Omental fat pad (tissue), 4 donors: ENCODE results near the gene CACNA2D1. TPM values are rescaled to one million over a fixed set of nuclear protein-coding genes. Genes with fewer than 3 reads are reported as not detected.

ENCODE experiments used
- ATAC-seq: fragments of 150-250 bp; one replicate; pipeline ENCODE4 v1.9.1; 2016; ENCODE audit warnings: mild to moderate bottlenecking, moderate library complexity; ENCODE audit not compliant: low FRiP score
- DNase-seq: peaks from one replicate; pipeline ENCODE4 v3.0.0-alpha.2; 2019; ENCODE audit warnings: low spot score
- total RNA-seq, 4 donors: library from RNA; depleted of rRNA; stranded (reverse); fragments of >200 nt; gene quantifications; one replicate each; pipeline ENCODE4 v1.1.0, GENCODE V29; 2016
- TF ChIP-seq, protein P1 (sequence below), 3 donors: fragments of 450-650 bp; IDR thresholded peaks; one replicate each; pipeline ENCODE4 v1.5.1; 2016 to 2017; ENCODE audit warnings: antibody characterized with exemption in 3 of 3, mild to moderate bottlenecking in 3 of 3, moderate library complexity in 2 of 3

Gene CACNA2D1
- total RNA-seq, 4 donors from 2014 or later: 20.5 to 39.8 (median 29.3) TPM

DNA sequence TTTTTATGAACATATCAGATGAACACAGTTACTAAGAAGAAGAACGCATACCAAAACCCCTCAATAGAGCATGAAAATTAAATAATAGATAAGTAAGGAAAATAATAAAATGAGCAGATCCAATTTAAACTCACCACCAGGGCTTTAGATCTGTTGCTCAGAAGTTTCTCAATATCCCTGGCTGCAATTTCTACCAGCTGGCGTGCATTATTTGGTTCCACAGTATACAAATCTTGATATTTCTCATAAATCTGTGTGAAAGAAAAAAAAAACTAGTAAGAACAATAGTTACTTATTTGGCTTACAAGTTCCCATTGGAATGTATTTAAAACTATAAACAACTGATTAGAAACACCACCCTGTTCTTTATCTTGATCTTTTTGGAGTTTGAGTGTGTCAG, 108.6 kb downstream of the CACNA2D1 start:
- TF ChIP-seq, protein P1, sequence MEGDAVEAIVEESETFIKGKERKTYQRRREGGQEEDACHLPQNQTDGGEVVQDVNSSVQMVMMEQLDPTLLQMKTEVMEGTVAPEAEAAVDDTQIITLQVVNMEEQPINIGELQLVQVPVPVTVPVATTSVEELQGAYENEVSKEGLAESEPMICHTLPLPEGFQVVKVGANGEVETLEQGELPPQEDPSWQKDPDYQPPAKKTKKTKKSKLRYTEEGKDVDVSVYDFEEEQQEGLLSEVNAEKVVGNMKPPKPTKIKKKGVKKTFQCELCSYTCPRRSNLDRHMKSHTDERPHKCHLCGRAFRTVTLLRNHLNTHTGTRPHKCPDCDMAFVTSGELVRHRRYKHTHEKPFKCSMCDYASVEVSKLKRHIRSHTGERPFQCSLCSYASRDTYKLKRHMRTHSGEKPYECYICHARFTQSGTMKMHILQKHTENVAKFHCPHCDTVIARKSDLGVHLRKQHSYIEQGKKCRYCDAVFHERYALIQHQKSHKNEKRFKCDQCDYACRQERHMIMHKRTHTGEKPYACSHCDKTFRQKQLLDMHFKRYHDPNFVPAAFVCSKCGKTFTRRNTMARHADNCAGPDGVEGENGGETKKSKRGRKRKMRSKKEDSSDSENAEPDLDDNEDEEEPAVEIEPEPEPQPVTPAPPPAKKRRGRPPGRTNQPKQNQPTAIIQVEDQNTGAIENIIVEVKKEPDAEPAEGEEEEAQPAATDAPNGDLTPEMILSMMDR (IDR thresholded peaks at IDR 0.05): no peak
- ATAC-seq (no peak), DNase-seq (no peak)

DNA sequence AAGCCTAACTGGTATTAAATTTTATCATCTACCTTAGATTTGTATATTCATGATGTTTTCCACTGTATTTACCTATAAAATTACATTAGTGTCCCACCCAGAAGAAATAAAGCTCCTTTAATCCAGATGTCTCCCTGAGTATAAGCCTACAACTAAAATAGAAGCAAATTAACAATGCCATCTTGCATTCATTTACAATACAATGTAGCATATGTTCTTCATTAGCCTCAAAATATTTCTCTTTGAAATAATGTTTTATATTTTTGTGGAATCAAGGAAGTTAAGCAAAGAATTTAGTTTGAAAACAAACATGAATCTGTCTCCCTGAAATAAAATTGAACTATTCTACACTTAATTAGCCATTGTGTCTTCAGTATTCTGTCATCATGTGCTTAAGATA, 112.3 kb downstream of the CACNA2D1 start:
- no peak for DNase-seq
- TF ChIP-seq, protein P1 (IDR thresholded peaks at IDR 0.05): no peak
- no peak for ATAC-seq

DNA sequence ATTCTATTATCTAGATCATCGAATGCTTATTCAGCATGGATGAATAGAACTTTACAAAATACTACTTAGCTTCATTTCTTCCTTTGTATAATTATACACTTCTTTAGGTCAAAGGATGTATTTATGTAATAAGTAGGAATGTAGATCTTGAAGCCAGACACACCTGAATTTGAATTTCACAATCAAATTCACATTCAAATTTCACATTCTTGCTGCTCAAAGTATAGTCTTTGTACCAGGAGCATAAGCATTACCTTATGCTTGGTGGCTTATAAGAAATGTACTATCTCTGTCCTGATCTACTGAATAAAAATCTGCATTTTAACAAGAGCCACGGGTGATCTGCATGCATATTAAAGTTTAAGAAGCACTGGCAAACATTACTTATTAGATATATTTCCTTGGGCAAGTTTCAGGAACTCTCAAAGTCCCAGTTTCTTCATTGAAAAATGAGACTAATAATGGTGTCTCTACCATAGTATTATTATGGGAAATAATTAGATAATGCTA, 112.8 kb downstream of the CACNA2D1 start:
- DNase-seq (no peak), ATAC-seq (no peak)
- TF ChIP-seq, protein P1 (IDR thresholded peaks at IDR 0.05): no peak

DNA sequence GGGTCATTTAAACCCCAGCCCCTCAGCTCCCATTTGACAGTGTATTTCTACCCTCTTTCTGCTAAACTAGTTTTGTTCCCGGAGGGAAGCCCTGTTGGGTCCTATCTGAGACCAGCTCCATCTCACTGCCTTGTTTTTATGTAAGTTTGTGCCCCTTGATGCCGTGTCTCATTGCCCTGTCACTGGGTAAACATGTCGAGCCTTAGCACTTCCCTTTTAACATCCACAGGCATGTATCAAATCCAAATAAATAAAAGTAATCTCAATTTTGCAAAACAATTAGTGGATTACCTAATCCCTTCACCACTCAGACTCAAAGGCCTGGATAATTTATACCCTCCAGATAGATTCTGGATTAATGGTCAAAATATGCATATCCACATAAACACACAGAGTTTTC, 115.7 kb downstream of the CACNA2D1 start:
- TF ChIP-seq, protein P1 (IDR thresholded peaks at IDR 0.05): no peak

DNA sequence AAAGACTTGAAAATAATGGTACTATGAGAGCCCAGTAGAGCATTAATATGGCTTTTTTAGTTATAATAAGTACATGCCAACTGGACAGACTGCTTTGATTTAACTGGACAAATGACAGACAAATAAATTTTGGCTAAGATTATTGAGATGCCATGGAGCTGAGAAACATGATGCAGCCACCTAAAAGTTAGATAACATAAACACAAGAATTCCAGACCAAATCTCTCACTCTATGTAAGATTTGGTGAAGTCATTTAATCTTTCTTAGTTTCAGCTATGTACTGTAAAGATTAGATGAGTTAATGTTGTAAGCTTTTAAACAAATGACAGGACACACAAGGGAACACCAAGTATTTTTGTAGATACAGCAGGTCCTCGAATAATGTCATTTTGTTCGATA, 118.2 kb downstream of the CACNA2D1 start:
- DNase-seq (no peak), ATAC-seq (no peak)
- TF ChIP-seq, protein P1 (IDR thresholded peaks at IDR 0.05): no peak

More for the DNA sequence above, 115.7 kb downstream of the CACNA2D1 start:
- ATAC-seq (no peak), DNase-seq (no peak)

DNA sequence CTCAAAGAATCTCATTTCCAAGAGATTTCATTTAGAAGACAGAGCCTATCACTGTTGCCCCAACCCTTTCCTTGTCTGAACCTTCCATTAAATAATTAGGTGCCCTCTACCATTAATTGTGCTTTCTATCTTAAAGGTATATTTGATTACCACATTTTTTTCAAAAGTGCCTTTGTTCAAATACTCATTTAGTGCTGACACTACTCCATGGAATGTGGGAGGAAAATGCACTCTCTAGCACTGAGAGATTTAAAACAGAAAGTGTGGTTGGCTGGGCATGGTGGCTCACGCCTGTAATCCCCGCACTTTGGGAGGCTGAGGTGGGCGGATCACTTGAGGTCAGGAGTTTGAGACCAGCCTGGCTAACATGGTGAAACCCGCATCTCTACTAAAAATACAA, 119.8 kb downstream of the CACNA2D1 start:
- no peak for DNase-seq
- ATAC-seq: no peak
- TF ChIP-seq, protein P1 (IDR thresholded peaks at IDR 0.05): no peak

DNA sequence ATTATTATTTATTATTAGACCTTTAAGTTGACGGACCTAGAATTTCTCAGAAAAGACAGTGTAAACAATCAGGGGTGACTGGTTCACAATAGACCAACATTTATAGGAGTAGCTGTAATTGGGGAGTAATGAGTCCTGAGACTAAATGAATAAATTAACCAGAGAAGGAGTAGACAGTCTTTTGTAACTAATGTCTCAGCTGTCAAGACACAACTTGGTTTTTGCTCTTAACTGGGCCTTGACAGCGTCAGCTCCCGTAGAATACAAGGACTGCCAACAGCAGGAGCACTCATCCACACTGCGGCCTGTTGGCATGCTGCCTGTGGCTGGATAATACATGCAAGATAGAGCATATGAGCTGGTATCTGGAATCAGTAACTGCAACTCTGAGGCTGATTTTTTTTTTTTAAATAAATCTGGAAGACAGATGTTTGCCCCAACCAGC, 123.9 kb downstream of the CACNA2D1 start:
- TF ChIP-seq, protein P1 (IDR thresholded peaks at IDR 0.05): no peak
- DNase-seq (peak; percentile 53), ATAC-seq (peak; percentile 90)
